Common myeloid progenitor, CD34-positive (primary cell): Measurements from ENCODE around the gene OTOP3.

Experiments used
- CTCF ChIA-PET: fragments of 350-600 bp; sonication (Branson Sonifier 250); formaldehyde crosslinking; loops from one replicate; lab custom pipeline; 2021; ENCODE audit warnings: antibody characterized with exemption; lab: Charles Lee
- POLR2A ChIA-PET: fragments of 350-600 bp; sonication (Branson Sonifier 250); formaldehyde crosslinking; loops from one replicate; lab custom pipeline; 2021; ENCODE audit warnings: antibody characterized with exemption; lab: Charles Lee
- DNase-seq, 3 donors: peaks; one replicate each; pipeline versions ENCODE4 v3.0.0 to v3.0.0-alpha.2; 2013
- H3K27ac ChIP-seq, 2 experiments: 1 replicate in 1 of 2; 2 replicates in 1 of 2; pipeline ENCODE4 v1.7.0; 2013; ENCODE audit warnings: inconsistent platforms in 2 of 2, low read length in 2 of 2, mild to moderate bottlenecking in 2 of 2, low read depth in 1 of 2, moderate library complexity in 1 of 2; ENCODE audit not compliant: severe bottlenecking in 2 of 2, insufficient read depth in 1 of 2, poor library complexity in 1 of 2
- H3K27me3 ChIP-seq, 5 experiments: replicated peaks in 2 of 5; 1 replicate in 3 of 5; 2 replicates in 2 of 5; pipeline versions ENCODE4 v1.6.1 to v1.7.0; 2013; ENCODE audit warnings: low read length in 4 of 5, mild to moderate bottlenecking in 2 of 5, moderate library complexity in 2 of 5, inconsistent platforms in 1 of 5; ENCODE audit not compliant: insufficient read depth in 5 of 5, control insufficient read depth in 4 of 5
- H3K36me3 ChIP-seq, 4 experiments: 1 replicate in 2 of 4; 2 replicates in 2 of 4; pipeline versions ENCODE4 v1.6.1 to v1.7.0; 2013; ENCODE audit warnings: low read length in 3 of 4, control low read depth in 1 of 4, mild to moderate bottlenecking in 1 of 4; ENCODE audit not compliant: control insufficient read depth in 4 of 4, insufficient read depth in 4 of 4
- H3K4me1 ChIP-seq, 4 experiments: 1 replicate in 3 of 4; 2 replicates in 1 of 4; pipeline versions ENCODE4 v1.6.1 to v1.7.1; 2013; ENCODE audit warnings: low read length in 3 of 4, mild to moderate bottlenecking in 3 of 4, control low read depth in 1 of 4, inconsistent platforms in 1 of 4, moderate library complexity in 1 of 4; ENCODE audit not compliant: control insufficient read depth in 4 of 4, insufficient read depth in 4 of 4; ENCODE audit errors: control extremely low read depth in 1 of 4
- H3K4me3 ChIP-seq, 7 experiments: 1 replicate in 4 of 7; 2 replicates in 3 of 7; pipeline versions ENCODE4 v1.5.1 to v1.7.0; 2013; ENCODE audit warnings: mild to moderate bottlenecking in 7 of 7, low read length in 6 of 7, moderate library complexity in 6 of 7, inconsistent platforms in 2 of 7, low read depth in 2 of 7, control low read depth in 1 of 7; ENCODE audit not compliant: insufficient read depth in 4 of 7, control insufficient read depth in 1 of 7; ENCODE audit errors: extremely low read depth in 1 of 7
- H3K9me3 ChIP-seq, 5 experiments: 1 replicate in 4 of 5; 2 replicates in 1 of 5; pipeline versions ENCODE4 v1.6.1 to v1.7.1; 2013; ENCODE audit warnings: low read length in 4 of 5, mild to moderate bottlenecking in 2 of 5, inconsistent platforms in 1 of 5, low read depth in 1 of 5, moderate library complexity in 1 of 5; ENCODE audit not compliant: control insufficient read depth in 4 of 5, insufficient read depth in 2 of 5; ENCODE audit errors: control extremely low read depth in 1 of 5
- WGBS: methylation state at CpG from one replicate; pipeline ENCODE4 v1.1.5; 2013; ENCODE audit not compliant: insufficient coverage; 5-methylcytosine and 5-hydroxymethylcytosine counted together

Gene OTOP3

GRCh38 chr17:74960570-74961342 is 25.1 kb downstream of the OTOP3 start:
- Histone ChIP-seq H3K4me1 (peaks cover 0 to 6% (median 3%) of the 10 kb centered on the region in 4 experiments), H3K27me3 (peaks cover 0 to 4% (median 2%) of the 10 kb centered on the region in 5 experiments), H3K27ac (no peak overlapping the region), H3K9me3 (peaks cover 0 to 4% (median 0%) of the 10 kb centered on the region in 5 experiments), H3K36me3 (no peaks in the 10 kb centered on the region), H3K4me3 (no peak overlapping the region)
- CTCF ChIA-PET, result interaction anchor here (0.6 to 8.9 kb wide), 47 partner anchors 10 to 278 kb away, joined by 3 to 154 read pairs (median 5); partner anchors contain the start of genes CDR2L, HID1, MRPL58 and NT5C
- POLR2A ChIA-PET, result interaction anchor here (1.0 to 2.3 kb wide), 4 partner anchors 46 to 54 kb away, joined by 3 to 8 read pairs (median 4); partner anchors contain the start of gene MRPL58
- 24% methylated on average over 14 of the region's 19 CpGs for WGBS
- peak; percentile 67 to 86 (median 73) for DNase-seq

- Histone ChIP-seq H3K27ac (no peak overlapping the region), H3K4me1 (peaks cover 0 to 6% (median 3%) of the 10 kb centered on the region in 4 experiments), H3K36me3 (no peaks in the 10 kb centered on the region), H3K4me3 (no peak overlapping the region), H3K9me3 (no peaks in the 10 kb centered on the region), H3K27me3 (peaks cover 0 to 4% (median 2%) of the 10 kb centered on the region in 5 experiments)
- CTCF ChIA-PET, result interaction anchor here (0.7 to 8.9 kb wide), 40 partner anchors 10 to 276 kb away, joined by 3 to 154 read pairs (median 6); partner anchors contain the start of genes CDR2L, HID1, MRPL58 and NT5C
- 62% methylated on average over 18 of the region's 23 CpGs for WGBS
- POLR2A ChIA-PET, result interaction anchor here (0.6 to 2.3 kb wide), 7 partner anchors 10 to 71 kb away, joined by 3 to 8 read pairs (median 3); partner anchors contain the start of gene MRPL58
- peak; percentile 80 to 88 (median 81) for DNase-seq
Observed at GRCh38 chr17:74961657-74962350, 26.1 kb downstream of the OTOP3 start.

GRCh38 chr17:74962622-74963394 is 27.1 kb downstream of the OTOP3 start:
- WGBS, result 94% methylated on average over 11 of the region's 18 CpGs
- H3K36me3 ChIP-seq, result no peaks in the 10 kb centered on the region
- H3K27ac ChIP-seq, result no peak overlapping the region
- POLR2A ChIA-PET, result interaction anchor here (1.0 to 2.3 kb wide), 2 partner anchors 50 to 70 kb away, joined by 3 to 8 read pairs; partner anchors contain the start of gene MRPL58
- H3K27me3 ChIP-seq, result peaks cover 0 to 4% (median 2%) of the 10 kb centered on the region in 5 experiments
- CTCF ChIA-PET, result interaction anchor here (1.0 to 8.9 kb wide), 20 partner anchors 9 to 241 kb away, joined by 3 to 154 read pairs (median 7); partner anchors contain the start of genes HID1, MRPL58, OTOP2 and USH1G
- peaks cover 0 to 6% (median 3%) of the 10 kb centered on the region in 4 experiments for H3K4me1 ChIP-seq
- no peaks in the 10 kb centered on the region for H3K9me3 ChIP-seq
- no peak for DNase-seq
- no peak overlapping the region for H3K4me3 ChIP-seq

DNA sequence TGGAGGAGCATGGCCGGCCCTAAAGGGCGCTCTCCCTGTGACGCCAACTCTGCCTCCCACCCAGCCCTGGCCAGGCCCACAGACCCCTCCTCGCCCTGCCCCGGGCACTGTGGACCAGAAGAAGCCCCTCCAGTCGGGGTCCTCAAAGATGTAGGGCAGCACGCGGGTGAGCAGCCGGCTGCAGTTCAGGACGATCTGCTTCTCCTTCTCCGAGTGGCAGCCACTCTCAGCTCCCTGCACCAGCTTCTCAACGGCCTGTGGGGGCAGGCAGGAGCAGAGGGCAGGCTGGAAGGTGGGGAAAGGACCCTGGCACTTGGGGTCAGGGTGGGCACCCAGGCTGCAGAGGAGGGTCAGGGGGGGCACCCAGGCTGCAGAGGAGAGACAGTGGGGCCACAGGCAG is 28.0 kb downstream of the OTOP3 start:
- Histone ChIP-seq H3K36me3 (no peaks in the 10 kb centered on the region), H3K27ac (no peak overlapping the region), H3K4me1 (peaks cover 0 to 6% (median 3%) of the 10 kb centered on the region in 4 experiments), H3K27me3 (peaks cover 0 to 4% (median 2%) of the 10 kb centered on the region in 5 experiments), H3K4me3 (no peak overlapping the region), H3K9me3 (no peaks in the 10 kb centered on the region)
- 84% methylated on average over 7 of the region's 12 CpGs for WGBS
- ChIA-PET CTCF (interaction anchor here (1.0 to 8.9 kb wide), 5 partner anchors 8 to 151 kb away, joined by 3 to 154 read pairs (median 37); partner anchors contain the start of genes HID1, MRPL58 and USH1G), POLR2A (interaction anchor here (1.0 kb wide), 1 partner anchor 49 kb away, joined by 3 read pairs; the partner anchor contains the start of gene MRPL58)
- no peak for DNase-seq

- H3K36me3 ChIP-seq, result no peaks in the 10 kb centered on the region
- H3K4me1 ChIP-seq, result peaks cover 0 to 6% (median 3%) of the 10 kb centered on the region in 4 experiments
- 95% methylated on average over 12 of the region's 12 CpGs for WGBS
- no peak overlapping the region for H3K27ac ChIP-seq
- H3K9me3 ChIP-seq, result no peaks in the 10 kb centered on the region
- H3K4me3 ChIP-seq, result no peak overlapping the region
- H3K27me3 ChIP-seq, result peaks cover 0 to 3% (median 2%) of the 10 kb centered on the region in 5 experiments
- ChIA-PET CTCF (interaction anchor here (1.1 to 8.9 kb wide), 3 partner anchors 8 to 150 kb away, joined by 3 to 154 read pairs (median 49); partner anchors contain the start of genes HID1 and MRPL58), POLR2A (interaction anchor here (1.0 kb wide), 1 partner anchor 48 kb away, joined by 3 read pairs; the partner anchor contains the start of gene MRPL58)
- DNase-seq, result no peak
Observed at GRCh38 chr17:74964246-74964761, 28.6 kb downstream of the OTOP3 start.
